ENCODE measurements around the gene ZACN.

The ZACN gene

GRCh38 chr17:76082326-76083251 lies 3.6 kb downstream of the ZACN start:
- no peak for DNase-seq (ENCODE audit: low read depth)

GRCh38 chr17:76083536-76084182 lies 4.7 kb downstream of the ZACN start:
- no peak for DNase-seq (ENCODE audit: low read depth)

GRCh38 chr17:76085066-76085730 lies 6.2 kb downstream of the ZACN start:
- no peak for DNase-seq (ENCODE audit: low read depth)

GRCh38 chr17:76085731-76086366 lies 6.9 kb downstream of the ZACN start:
- no peak for DNase-seq (ENCODE audit: low read depth)

GRCh38 chr17:76086384-76086783 lies 7.4 kb downstream of the ZACN start:
- DNase-seq (ENCODE audit: low read depth) = no peak

GRCh38 chr17:76087531-76087930 lies 8.5 kb downstream of the ZACN start:
- DNase-seq (ENCODE audit: low read depth) = no peak

- no peak for DNase-seq (ENCODE audit: low read depth)
These were observed 9.3 kb downstream of the ZACN start for GRCh38 chr17:76088041-76088867.

GRCh38 chr17:76088868-76089576 lies 10.0 kb downstream of the ZACN start:
- no peak for DNase-seq (ENCODE audit: low read depth)

- no peak for DNase-seq (ENCODE audit: low read depth)
These were observed 10.9 kb downstream of the ZACN start for GRCh38 chr17:76089680-76090516.

GRCh38 chr17:76090517-76091129 lies 11.6 kb downstream of the ZACN start:
- DNase-seq (ENCODE audit: low read depth) = no peak

GRCh38 chr17:76091526-76092286 lies 12.7 kb downstream of the ZACN start:
- no peak for DNase-seq (ENCODE audit: low read depth)

GRCh38 chr17:76092526-76093413 lies 13.8 kb downstream of the ZACN start:
- no peak for DNase-seq (ENCODE audit: low read depth)

- DNase-seq (ENCODE audit: low read depth) = no peak
These were observed 15.1 kb downstream of the ZACN start for GRCh38 chr17:76094046-76094445.

GRCh38 chr17:76095943-76096342 lies 17.0 kb downstream of the ZACN start:
- no peak for DNase-seq (ENCODE audit: low read depth)

GRCh38 chr17:76097716-76098295 lies 18.8 kb downstream of the ZACN start:
- DNase-seq (ENCODE audit: low read depth) = no peak

GRCh38 chr17:76102944-76103273 lies 23.9 kb downstream of the ZACN start:
- DNase-seq (ENCODE audit: low read depth) = no peak
